Kidney (tissue), 14 donors: Measurements from ENCODE around the gene CSPG4. TPM values are rescaled to one million over a fixed set of nuclear protein-coding genes. Genes with fewer than 3 reads are reported as not detected.

Source experiments
- DNase-seq, 5 donors: peaks; one replicate each; pipeline ENCODE4 v3.0.0-alpha.2; 2013 to 2020
- FAIRE-seq: peaks from 2 replicates; lab custom pipeline; 2012; peaks lifted over from hg19 to GRCh38; lab: Jason Lieb, UNC
- H3K27ac ChIP-seq, 2 donors: one replicate each; pipeline ENCODE4 v1.7.0; 2013; ENCODE audit warnings: low read depth in 2 of 2, low read length in 2 of 2, inconsistent platforms in 1 of 2
- H3K27me3 ChIP-seq: one replicate; pipeline ENCODE4 v1.7.1; 2013; ENCODE audit warnings: low read length, inconsistent platforms; ENCODE audit not compliant: control insufficient read depth, insufficient read depth
- H3K36me3 ChIP-seq, 3 donors: one replicate each; pipeline versions ENCODE4 v1.7.0 to v1.7.1; 2013; ENCODE audit warnings: low read length in 3 of 3, control low read depth in 1 of 3, inconsistent platforms in 1 of 3; ENCODE audit not compliant: insufficient read depth in 3 of 3, control insufficient read depth in 2 of 3
- H3K4me1 ChIP-seq, 3 donors: one replicate each; pipeline versions ENCODE4 v1.7.0 to v1.7.1; 2013; ENCODE audit warnings: low read length in 3 of 3, inconsistent platforms in 1 of 3, low read depth in 1 of 3; ENCODE audit not compliant: control insufficient read depth in 2 of 3, insufficient read depth in 2 of 3
- H3K4me3 ChIP-seq, 3 donors: one replicate each; pipeline versions ENCODE4 v1.7.0 to v1.8.1; 2013; ENCODE audit warnings: low read length in 3 of 3, control low read depth in 1 of 3, inconsistent platforms in 1 of 3
- H3K9ac ChIP-seq, 3 donors: one replicate each; pipeline versions ENCODE4 v1.7.0 to v1.7.1; 2013; ENCODE audit warnings: low read length in 3 of 3, control low read depth in 1 of 3, inconsistent platforms in 1 of 3
- H3K9me3 ChIP-seq, 3 donors: one replicate each; pipeline versions ENCODE4 v1.7.0 to v1.7.1; 2013; ENCODE audit warnings: low read length in 3 of 3, control low read depth in 1 of 3, inconsistent platforms in 1 of 3; ENCODE audit not compliant: control insufficient read depth in 2 of 3, insufficient read depth in 1 of 3
- intact Hi-C: fragments of 100-400 bp; cut with DNase I; formaldehyde crosslinking; loops from one replicate; pipeline ENCODE4 v1.11.1; 2022
- polyA plus RNA-seq: library from polyadenylated mRNA; stranded (reverse); fragments of 350-450 nt; fragmentation: Illumina TruSeq; extraction: RNeasy Lipid Tissue Mini Kit (QIAGEN cat#74804); gene quantifications from one replicate; pipeline ENCODE4 v1.2.3, GENCODE V29; 2014; ENCODE audit warnings: low read depth, low replicate concordance; ENCODE audit not compliant: insufficient read depth
- total RNA-seq: library from RNA; stranded (reverse); fragmentation: NEBNext Ultra II Directional; extraction: Animal tissue kit (Norgen Biotek cat#: 25700); gene quantifications from one replicate; pipeline ENCODE4 v1.2.1, GENCODE V29; 2021
- TF ChIP-seq, protein P1 (sequence below): IDR thresholded peaks from 3 replicates; pipeline ENCODE4 v1.5.1; 2012; ENCODE audit warnings: mild to moderate bottlenecking, moderate library complexity, borderline replicate concordance; ENCODE audit not compliant: insufficient read depth; ENCODE audit errors: extremely low read depth
- donor health status: control.
- donor health status: control.
- donor health status: control.
- donor health status: control.
- donor health status: control.
- donor health status: DM: yes; HTN: yes; CAD: no.
- donor health status: Normal renal cell carcinoma (clear cell type).

Gene CSPG4
- total and polyA plus RNA-seq, 2 donors from 2014 or later = 4.4 to 30.7 TPM

- H3K9ac ChIP-seq = no peak overlapping the region
- peaks cover 2 to 3% (median 2%) of the 10 kb centered on the region in 3 donors for H3K36me3 ChIP-seq
- peaks cover 0 to 7% (median 0%) of the 10 kb centered on the region in 3 donors for H3K4me1 ChIP-seq
- H3K27ac ChIP-seq = no peak overlapping the region
- FAIRE-seq (no peak), DNase-seq (no peak)
- no peaks in the 10 kb centered on the region for H3K9me3 ChIP-seq
- H3K27me3 ChIP-seq = no peaks in the 10 kb centered on the region
- intact Hi-C loops = no loop called here
- H3K4me3 ChIP-seq = no peak overlapping the region
- TF ChIP-seq, protein P1, sequence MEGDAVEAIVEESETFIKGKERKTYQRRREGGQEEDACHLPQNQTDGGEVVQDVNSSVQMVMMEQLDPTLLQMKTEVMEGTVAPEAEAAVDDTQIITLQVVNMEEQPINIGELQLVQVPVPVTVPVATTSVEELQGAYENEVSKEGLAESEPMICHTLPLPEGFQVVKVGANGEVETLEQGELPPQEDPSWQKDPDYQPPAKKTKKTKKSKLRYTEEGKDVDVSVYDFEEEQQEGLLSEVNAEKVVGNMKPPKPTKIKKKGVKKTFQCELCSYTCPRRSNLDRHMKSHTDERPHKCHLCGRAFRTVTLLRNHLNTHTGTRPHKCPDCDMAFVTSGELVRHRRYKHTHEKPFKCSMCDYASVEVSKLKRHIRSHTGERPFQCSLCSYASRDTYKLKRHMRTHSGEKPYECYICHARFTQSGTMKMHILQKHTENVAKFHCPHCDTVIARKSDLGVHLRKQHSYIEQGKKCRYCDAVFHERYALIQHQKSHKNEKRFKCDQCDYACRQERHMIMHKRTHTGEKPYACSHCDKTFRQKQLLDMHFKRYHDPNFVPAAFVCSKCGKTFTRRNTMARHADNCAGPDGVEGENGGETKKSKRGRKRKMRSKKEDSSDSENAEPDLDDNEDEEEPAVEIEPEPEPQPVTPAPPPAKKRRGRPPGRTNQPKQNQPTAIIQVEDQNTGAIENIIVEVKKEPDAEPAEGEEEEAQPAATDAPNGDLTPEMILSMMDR = no peak
Measured at GRCh38 chr15:75659141-75659771, 53.4 kb downstream of the CSPG4 start.

- no peak for FAIRE-seq
- H3K27me3 ChIP-seq = no peaks in the 10 kb centered on the region
- H3K4me1 ChIP-seq = peaks cover 0 to 19% (median 10%) of the 10 kb centered on the region in 3 donors
Measured at GRCh38 chr15:75656813-75657212, 55.8 kb downstream of the CSPG4 start.

GRCh38 chr15:75656331-75656730 lies 56.3 kb downstream of the CSPG4 start:
- no peak overlapping the region for H3K27ac ChIP-seq
- peaks cover 2 to 3% (median 2%) of the 10 kb centered on the region in 3 donors for H3K36me3 ChIP-seq
- H3K4me3 ChIP-seq = no peak overlapping the region
- intact Hi-C loops = no loop called here
- H3K9ac ChIP-seq = no peak overlapping the region
- TF ChIP-seq, protein P1 = no peak
- FAIRE-seq (no peak), DNase-seq (no peak)
- peaks cover 0 to 24% (median 14%) of the 10 kb centered on the region in 3 donors for H3K4me1 ChIP-seq
- H3K9me3 ChIP-seq = no peaks in the 10 kb centered on the region
- no peaks in the 10 kb centered on the region for H3K27me3 ChIP-seq

More at GRCh38 chr15:75656813-75657212, 55.8 kb downstream of the CSPG4 start:
- H3K36me3 ChIP-seq = peaks cover 2 to 3% (median 2%) of the 10 kb centered on the region in 3 donors
- H3K27ac ChIP-seq = no peak overlapping the region
- no peak overlapping the region for H3K4me3 ChIP-seq
- TF ChIP-seq, protein P1 = no peak
- intact Hi-C loops = no loop called here
- DNase-seq = no peak
- no peaks in the 10 kb centered on the region for H3K9me3 ChIP-seq
- no peak overlapping the region for H3K9ac ChIP-seq

DNA sequence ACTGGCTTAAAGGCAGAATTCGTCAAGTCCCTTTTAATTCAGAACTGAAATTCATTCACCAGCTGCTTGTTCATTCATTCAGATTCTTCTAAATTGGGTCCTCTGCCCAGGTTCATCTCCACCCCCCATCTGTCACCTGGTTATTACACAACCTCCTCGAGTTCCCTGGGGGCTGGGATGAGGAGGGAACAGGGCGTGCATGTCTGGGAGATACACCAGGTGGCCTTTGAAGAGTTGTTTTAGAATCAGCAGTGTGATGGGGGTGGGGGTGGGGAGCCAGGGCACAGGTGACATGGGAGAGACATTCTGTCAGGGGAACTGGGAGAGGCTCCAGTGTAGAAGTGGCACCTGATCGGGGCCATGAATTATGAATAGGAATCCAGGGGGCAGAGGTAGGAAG lies 56.7 kb downstream of the CSPG4 start:
- no peak overlapping the region for H3K27ac ChIP-seq
- intact Hi-C loops = no loop called here
- H3K9me3 ChIP-seq = no peaks in the 10 kb centered on the region
- peaks cover 2 to 3% (median 2%) of the 10 kb centered on the region in 3 donors for H3K36me3 ChIP-seq
- FAIRE-seq = no peak
- TF ChIP-seq, protein P1 = no peak
- no peak overlapping the region for H3K9ac ChIP-seq
- H3K4me3 ChIP-seq = no peak overlapping the region
- DNase-seq = no peak
- H3K27me3 ChIP-seq = no peaks in the 10 kb centered on the region
- H3K4me1 ChIP-seq = peaks cover 0 to 27% (median 18%) of the 10 kb centered on the region in 3 donors
